ENCODE results near the gene SHB. TPM values are rescaled to one million over a fixed set of nuclear protein-coding genes. Genes with fewer than 3 reads are reported as not detected.

The SHB gene
- total and polyA plus RNA-seq, 2 experiments from 2014 or later: 20.8 to 48.3 TPM

DNA sequence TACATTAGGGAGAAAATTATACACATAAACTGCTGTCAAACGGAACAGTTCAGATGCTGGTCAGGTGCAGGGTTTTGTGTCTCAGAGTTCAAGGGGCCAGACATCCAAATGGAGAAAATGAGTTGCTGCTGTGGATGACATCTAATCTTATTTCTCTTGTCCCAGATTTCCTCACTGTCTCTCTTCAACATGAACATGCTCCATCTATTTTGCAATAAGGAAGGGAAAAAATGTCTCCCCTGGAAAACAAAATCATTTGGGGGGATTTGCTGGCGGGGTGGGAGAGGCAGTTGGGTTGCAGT is 51.2 kb downstream of the SHB start:
- 56% methylated on average over 2 of the region's 2 CpGs for WGBS (ENCODE audit: low lambda C conversion rate, missing lambda C conversion rate)
- H3K27me3 ChIP-seq: no peaks in the 10 kb centered on the region

DNA sequence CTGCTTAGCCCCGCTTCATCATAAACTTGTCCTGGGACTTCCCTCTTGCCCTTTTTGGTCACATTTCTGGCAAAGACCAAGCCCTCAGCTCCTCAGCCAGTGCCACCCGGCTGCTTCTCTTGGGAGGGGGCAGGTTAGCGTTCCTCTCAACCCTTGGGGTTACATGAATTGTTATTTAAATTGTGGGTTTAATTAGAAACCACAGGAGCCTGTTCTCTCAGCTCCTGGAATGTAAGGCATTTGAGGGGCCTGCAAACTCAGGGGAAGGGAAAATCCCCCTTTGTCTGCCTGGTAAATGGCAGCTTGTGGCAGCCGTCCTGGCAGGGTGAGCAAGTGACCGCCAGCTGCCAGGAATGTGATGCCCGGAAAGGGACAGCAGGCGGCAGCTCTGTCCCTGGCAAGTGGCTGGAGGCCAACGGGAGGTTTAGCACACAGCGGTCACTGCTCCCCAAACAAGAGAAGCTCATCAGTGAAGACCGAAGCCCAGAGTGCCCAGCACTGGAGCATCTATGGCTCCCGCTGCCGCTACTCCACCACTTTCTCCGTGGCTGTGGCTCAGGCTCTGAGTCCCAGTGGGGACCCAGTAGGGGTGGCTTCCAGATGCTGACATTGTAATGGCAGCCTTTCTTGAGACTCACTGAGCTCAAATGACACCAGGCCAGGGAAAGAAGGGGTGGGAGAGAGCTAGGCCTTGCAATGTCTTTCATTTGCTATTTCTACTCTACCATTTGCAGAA is 51.7 kb downstream of the SHB start:
- H3K4me2 ChIP-seq: peak overlapping the region; percentile 62
- no peak overlapping the region for H3K4me3 ChIP-seq
- H4K20me1 ChIP-seq (ENCODE audit: insufficient read depth, poor library complexity, severe bottlenecking): no peaks in the 10 kb centered on the region
- peak overlapping the region; percentile 87 for H3K27ac ChIP-seq
- no peaks in the 10 kb centered on the region for H3K9me2 ChIP-seq (replicated peaks; ENCODE audit: insufficient read depth)
- no peak for DNase-seq (ENCODE audit: low spot score)
- 63% methylated on average over 13 of the region's 13 CpGs for WGBS (ENCODE audit: low lambda C conversion rate, missing lambda C conversion rate)
- no peaks in the 10 kb centered on the region for H3K36me3 ChIP-seq (replicated peaks; ENCODE audit: insufficient read depth, low read depth)
- no peak for TF ChIP-seq EZH2phosphoT487 (IDR thresholded peaks at IDR 0.05; ENCODE audit: low read depth, severe bottlenecking, unreplicated experiment)
- no peak for TF ChIP-seq EZH2 (IDR thresholded peaks at IDR 0.05; ENCODE audit: borderline replicate concordance)
- TF ChIP-seq, protein P1, sequence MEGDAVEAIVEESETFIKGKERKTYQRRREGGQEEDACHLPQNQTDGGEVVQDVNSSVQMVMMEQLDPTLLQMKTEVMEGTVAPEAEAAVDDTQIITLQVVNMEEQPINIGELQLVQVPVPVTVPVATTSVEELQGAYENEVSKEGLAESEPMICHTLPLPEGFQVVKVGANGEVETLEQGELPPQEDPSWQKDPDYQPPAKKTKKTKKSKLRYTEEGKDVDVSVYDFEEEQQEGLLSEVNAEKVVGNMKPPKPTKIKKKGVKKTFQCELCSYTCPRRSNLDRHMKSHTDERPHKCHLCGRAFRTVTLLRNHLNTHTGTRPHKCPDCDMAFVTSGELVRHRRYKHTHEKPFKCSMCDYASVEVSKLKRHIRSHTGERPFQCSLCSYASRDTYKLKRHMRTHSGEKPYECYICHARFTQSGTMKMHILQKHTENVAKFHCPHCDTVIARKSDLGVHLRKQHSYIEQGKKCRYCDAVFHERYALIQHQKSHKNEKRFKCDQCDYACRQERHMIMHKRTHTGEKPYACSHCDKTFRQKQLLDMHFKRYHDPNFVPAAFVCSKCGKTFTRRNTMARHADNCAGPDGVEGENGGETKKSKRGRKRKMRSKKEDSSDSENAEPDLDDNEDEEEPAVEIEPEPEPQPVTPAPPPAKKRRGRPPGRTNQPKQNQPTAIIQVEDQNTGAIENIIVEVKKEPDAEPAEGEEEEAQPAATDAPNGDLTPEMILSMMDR (IDR thresholded peaks at IDR 0.05; ENCODE audit: poor library complexity): no peak
- H2AFZ ChIP-seq: no peak overlapping the region
- H3K9me3 ChIP-seq (ENCODE audit: low read depth): no peaks in the 10 kb centered on the region
- peaks cover 48% of the 10 kb centered on the region for H3K4me1 ChIP-seq (ENCODE audit: insufficient read depth)
- H3K27me3 ChIP-seq: no peaks in the 10 kb centered on the region
- peaks cover 78% of the 10 kb centered on the region for H3K79me2 ChIP-seq

More for the DNA sequence above, 51.2 kb downstream of the SHB start:
- Histone ChIP-seq H3K4me1 (ENCODE audit: insufficient read depth) (peaks cover 51% of the 10 kb centered on the region), H3K9me2 (replicated peaks; ENCODE audit: insufficient read depth) (no peaks in the 10 kb centered on the region), H3K4me3 (no peak overlapping the region), H3K79me2 (peaks cover 78% of the 10 kb centered on the region), H3K36me3 (replicated peaks; ENCODE audit: insufficient read depth, low read depth) (no peaks in the 10 kb centered on the region), H4K20me1 (ENCODE audit: insufficient read depth, poor library complexity, severe bottlenecking) (no peaks in the 10 kb centered on the region), H3K4me2 (peak overlapping the region; percentile 62), H2AFZ (no peak overlapping the region), H3K27ac (peak overlapping the region; percentile 87), H3K9me3 (ENCODE audit: low read depth) (no peaks in the 10 kb centered on the region)
- no peak for DNase-seq (ENCODE audit: low spot score)
- TF ChIP-seq EZH2phosphoT487 (IDR thresholded peaks at IDR 0.05; ENCODE audit: low read depth, severe bottlenecking, unreplicated experiment) (no peak), EZH2 (IDR thresholded peaks at IDR 0.05; ENCODE audit: borderline replicate concordance) (no peak)
- TF ChIP-seq, protein P1 (IDR thresholded peaks at IDR 0.05; ENCODE audit: poor library complexity): no peak

DNA sequence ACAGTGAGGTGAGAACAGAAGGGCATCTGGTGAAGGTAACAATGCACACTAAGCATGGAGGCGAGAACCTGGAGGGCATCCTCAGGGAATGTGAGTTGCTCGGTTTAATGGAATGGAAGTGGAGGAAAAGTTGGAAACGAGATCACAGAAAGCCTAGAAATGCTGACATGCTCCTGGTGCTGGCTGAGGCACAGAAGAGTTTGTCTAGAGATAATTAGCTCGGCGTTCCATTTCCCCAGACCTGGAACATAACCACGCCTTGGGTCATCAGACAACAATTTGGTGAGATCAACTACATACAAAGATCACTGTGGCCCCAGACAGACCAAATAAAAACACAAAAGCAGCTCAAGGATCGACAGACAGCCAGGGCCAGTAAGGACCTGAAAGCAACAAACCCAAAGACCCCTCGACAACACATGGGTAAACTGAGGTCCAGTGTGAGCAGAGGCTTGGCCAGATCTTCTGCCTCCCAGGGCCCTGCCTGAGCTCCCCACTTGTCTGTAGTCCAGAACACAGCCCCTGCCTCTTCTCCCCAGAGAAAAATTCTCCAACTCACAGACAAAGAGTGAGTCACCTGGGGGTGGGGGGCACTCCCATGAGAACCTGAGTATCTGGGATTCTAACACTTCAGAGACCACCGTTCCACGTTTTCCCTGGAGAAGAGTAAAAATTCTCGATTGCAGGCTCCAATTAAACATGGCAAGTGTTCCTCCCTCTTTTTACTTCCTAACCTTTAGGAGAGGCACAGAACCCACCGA is 52.5 kb downstream of the SHB start:
- no peaks in the 10 kb centered on the region for H3K9me2 ChIP-seq (replicated peaks; ENCODE audit: insufficient read depth)
- H3K4me2 ChIP-seq: peak overlapping the region; percentile 40
- no peak overlapping the region for H2AFZ ChIP-seq
- WGBS (ENCODE audit: low lambda C conversion rate, missing lambda C conversion rate): 54% methylated on average over 12 of the region's 12 CpGs
- no peaks in the 10 kb centered on the region for H4K20me1 ChIP-seq (ENCODE audit: insufficient read depth, poor library complexity, severe bottlenecking)
- H3K27ac ChIP-seq: peak overlapping the region; percentile 87
- TF ChIP-seq, protein P1 (IDR thresholded peaks at IDR 0.05; ENCODE audit: poor library complexity): no peak
- TF ChIP-seq EZH2 (IDR thresholded peaks at IDR 0.05; ENCODE audit: borderline replicate concordance) (no peak), EZH2phosphoT487 (IDR thresholded peaks at IDR 0.05; ENCODE audit: low read depth, severe bottlenecking, unreplicated experiment) (no peak)
- no peak for DNase-seq (ENCODE audit: low spot score)
- no peaks in the 10 kb centered on the region for H3K36me3 ChIP-seq (replicated peaks; ENCODE audit: insufficient read depth, low read depth)
- H3K9me3 ChIP-seq (ENCODE audit: low read depth): no peaks in the 10 kb centered on the region
- no peak overlapping the region for H3K4me3 ChIP-seq
- peaks cover 48% of the 10 kb centered on the region for H3K4me1 ChIP-seq (ENCODE audit: insufficient read depth)
- no peaks in the 10 kb centered on the region for H3K27me3 ChIP-seq
- H3K79me2 ChIP-seq: peaks cover 78% of the 10 kb centered on the region
